NCI-H1930 (cell line): Measurements from ENCODE around the gene RPS6KA4.

Experiments
- DNase-seq, 2 experiments: peaks; one replicate each; lab custom pipeline; 2025; lab: John Stamatoyannopoulos, UW

The RPS6KA4 gene

DNA sequence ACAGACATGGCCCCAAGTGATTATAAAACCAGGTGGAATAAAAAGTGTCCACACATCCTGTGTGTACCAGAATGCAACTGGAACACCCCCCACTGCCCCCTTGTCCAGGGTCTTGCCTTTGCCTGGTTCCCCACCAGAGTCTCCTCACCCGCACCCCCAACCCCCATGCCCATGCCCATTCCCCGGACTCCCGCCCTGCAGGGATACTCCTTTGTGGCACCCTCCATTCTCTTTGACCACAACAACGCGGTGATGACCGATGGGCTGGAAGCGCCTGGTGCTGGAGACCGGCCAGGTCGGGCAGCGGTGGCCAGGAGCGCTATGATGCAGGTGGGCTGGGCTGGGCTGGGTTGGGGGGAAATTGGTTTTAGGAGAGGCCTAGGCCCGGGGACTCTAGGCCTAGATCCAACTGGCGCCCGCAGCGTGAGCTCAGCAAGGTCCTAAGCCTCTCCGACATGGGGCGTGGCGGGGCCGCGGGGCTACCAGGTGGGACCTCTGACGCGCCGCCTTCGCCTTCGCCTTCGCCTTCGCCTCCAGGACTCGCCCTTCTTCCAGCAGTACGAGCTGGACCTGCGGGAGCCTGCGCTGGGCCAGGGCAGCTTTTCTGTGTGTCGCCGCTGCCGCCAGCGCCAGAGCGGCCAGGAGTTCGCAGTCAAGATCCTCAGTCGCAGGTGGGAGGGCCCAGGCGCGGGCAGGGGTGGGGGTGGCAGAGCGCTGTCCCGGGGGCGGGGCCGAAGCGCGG is 9.1 kb downstream of the RPS6KA4 start:
- no peak for DNase-seq

- no peak for DNase-seq
Measured at GRCh38 chr11:64368673-64369074, 9.7 kb downstream of the RPS6KA4 start.

DNA sequence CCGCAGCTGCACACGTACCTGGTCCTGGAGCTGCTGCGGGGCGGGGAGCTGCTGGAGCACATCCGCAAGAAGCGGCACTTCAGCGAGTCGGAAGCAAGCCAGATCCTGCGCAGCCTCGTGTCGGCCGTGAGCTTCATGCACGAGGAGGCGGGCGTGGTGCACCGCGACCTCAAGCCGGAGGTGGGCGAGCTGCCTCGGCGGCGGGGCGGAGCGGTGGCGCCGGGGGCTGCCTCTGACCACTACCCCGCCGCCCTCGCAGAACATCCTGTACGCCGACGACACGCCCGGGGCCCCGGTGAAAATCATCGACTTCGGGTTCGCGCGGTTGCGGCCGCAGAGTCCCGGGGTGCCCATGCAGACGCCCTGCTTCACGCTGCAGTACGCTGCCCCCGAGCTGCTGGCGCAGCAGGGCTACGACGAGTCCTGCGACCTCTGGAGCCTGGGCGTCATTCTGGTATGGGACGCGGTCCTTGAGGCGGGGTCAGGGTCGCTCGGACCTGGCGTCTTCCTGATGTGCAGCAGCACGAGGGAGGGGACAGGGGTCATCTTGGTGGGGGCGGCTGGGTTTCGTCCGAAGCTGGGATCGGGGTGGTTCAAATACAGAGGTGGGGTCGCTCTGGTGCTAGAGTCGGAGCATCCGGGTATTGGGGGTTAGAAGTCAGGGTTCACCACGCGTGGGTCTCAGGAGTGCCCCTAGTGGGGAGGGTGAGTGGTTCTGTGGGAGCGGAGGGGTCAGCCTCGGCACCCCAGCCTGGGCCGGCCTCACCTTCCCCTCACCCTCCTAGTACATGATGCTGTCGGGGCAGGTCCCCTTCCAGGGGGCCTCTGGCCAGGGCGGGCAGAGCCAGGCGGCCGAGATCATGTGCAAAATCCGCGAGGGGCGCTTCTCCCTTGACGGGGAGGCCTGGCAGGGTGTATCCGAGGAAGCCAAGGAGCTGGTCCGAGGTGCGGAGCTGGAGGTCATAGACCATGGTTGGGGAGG is 10.8 kb downstream of the RPS6KA4 start:
- no peak for DNase-seq

GRCh38 chr11:64371201-64371600 is 12.2 kb downstream of the RPS6KA4 start:
- DNase-seq, result no peak

DNA sequence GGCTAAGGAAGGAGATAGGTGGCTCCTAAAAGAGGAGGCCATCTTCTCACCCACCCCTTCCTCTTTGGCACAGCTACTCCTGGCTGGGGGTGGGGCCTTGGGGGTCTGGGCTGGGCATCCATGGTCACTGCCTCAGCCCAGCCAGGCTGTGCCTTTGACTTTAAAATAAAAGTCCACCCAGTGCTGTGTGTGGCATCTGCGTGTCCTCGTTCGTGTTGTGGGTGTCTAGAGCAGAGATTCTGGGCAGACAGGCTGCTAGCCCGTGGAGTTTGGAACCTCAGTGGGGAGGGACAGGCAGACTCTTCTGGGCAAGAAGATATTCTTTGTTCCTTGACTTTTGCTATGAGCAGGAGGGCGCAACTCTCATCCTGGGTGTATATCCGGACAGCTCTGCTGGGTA is 13.1 kb downstream of the RPS6KA4 start:
- DNase-seq, result no peak

DNA sequence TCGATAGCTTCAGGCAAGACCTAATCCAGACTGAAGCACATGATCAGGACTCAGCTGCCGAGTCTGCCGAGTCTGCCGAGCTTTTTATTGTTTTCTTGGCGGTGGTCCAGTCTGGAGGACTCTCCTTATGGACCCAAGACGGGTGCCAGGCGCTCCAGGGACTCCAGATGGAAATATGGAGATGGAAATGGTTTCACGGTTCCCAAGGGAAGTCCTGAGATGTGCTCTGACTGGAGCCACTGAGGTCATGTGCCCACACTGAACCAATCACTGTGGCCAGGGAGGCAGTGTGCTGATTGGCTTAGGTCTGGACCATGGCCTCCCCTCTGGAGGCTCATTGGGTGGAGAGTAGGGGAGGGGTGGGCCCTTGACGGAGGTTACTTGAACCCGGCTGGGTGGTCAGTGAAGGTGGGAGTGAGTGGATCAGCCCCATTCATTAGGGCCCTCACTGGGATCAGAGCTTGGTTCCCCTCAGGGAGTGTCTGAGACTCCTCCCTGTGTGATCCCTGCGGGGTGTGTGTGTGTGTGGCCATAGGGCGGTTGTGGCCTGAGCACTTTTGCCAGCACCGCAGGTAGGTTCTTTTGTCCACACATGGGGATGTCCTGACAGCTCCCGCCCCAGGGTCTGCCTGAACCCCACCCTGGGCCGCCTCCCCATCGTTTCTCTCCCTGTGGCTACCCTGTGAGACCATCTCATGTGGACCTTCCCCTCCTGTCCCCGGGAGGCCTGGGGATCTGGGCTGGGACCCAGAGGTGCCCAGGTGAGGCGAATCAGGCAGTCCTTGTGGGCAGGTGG is 14.0 kb downstream of the RPS6KA4 start:
- peak; percentile 94 to 96 for DNase-seq

GRCh38 chr11:64373598-64373974 is 14.6 kb downstream of the RPS6KA4 start:
- DNase-seq, result no peak

- DNase-seq, result no peak
Measured at GRCh38 chr11:64376071-64376470, 17.1 kb downstream of the RPS6KA4 start.

GRCh38 chr11:64378335-64378880 is 19.4 kb downstream of the RPS6KA4 start:
- DNase-seq, result no peak

GRCh38 chr11:64379160-64379559 is 20.2 kb downstream of the RPS6KA4 start:
- no peak for DNase-seq

GRCh38 chr11:64379817-64380709 is 21.1 kb downstream of the RPS6KA4 start:
- DNase-seq, result no peak

- peak in 1 of 2 experiments; percentile 16 for DNase-seq
Measured at GRCh38 chr11:64381350-64381749, 22.4 kb downstream of the RPS6KA4 start.

DNA sequence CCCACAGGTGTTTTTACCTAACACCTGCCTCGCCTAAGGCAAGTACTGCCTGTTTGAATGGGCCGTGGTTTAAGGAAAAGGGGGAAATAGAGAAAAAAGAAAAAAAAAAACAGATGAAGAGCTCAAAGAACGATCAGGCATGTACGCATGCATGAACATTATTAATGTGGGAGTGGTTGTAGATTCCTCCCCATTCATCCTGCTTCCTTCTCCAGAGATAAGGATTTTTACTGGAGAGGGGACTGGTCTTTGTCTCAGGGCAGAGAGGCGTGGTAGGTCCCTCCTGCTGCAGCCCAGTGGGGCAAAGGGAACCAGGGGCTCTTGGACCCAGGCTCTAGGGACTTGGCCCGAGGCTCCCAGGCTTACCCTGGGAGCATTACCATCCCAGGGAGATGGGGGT is 23.1 kb downstream of the RPS6KA4 start:
- no peak for DNase-seq

GRCh38 chr11:64382586-64382985 is 23.6 kb downstream of the RPS6KA4 start:
- DNase-seq, result no peak

- DNase-seq, result no peak
Measured at GRCh38 chr11:64383580-64383979, 24.6 kb downstream of the RPS6KA4 start.

- no peak for DNase-seq
Measured at GRCh38 chr11:64384028-64384737, 25.2 kb downstream of the RPS6KA4 start.

- DNase-seq, result no peak
Measured at GRCh38 chr11:64384981-64385944, 26.3 kb downstream of the RPS6KA4 start.

- DNase-seq, result no peak
Measured at GRCh38 chr11:64385945-64386704, 27.2 kb downstream of the RPS6KA4 start.
